ENCODE measurements around the gene PWWP2A.

PWWP2A gene

GRCh38 chr5:160089531-160089930 lies 29.7 kb downstream of the PWWP2A start:
- H3K4me1 ChIP-seq (ENCODE audit: low read length), result peaks cover 18% of the 10 kb centered on the region
- H3K27me3 ChIP-seq (replicated peaks; ENCODE audit: insufficient read depth, low read length), result no peaks in the 10 kb centered on the region
- no peaks in the 10 kb centered on the region for H3K9me2 ChIP-seq (replicated peaks; ENCODE audit: insufficient read depth, low read length)
- no peak overlapping the region for H3K9ac ChIP-seq (ENCODE audit: low read length)
- no peaks in the 10 kb centered on the region for H3K79me2 ChIP-seq (ENCODE audit: low read length)
- no peak overlapping the region for H3K27ac ChIP-seq (ENCODE audit: low read length)
- H3K36me3 ChIP-seq (replicated peaks; ENCODE audit: insufficient read depth, low read length), result peaks cover 7% of the 10 kb centered on the region; the same call in 1 of the 2 replicates
- DNase-seq, result no peak
- no peak overlapping the region for H3K4me2 ChIP-seq (ENCODE audit: low read depth, low read length)
- H2AFZ ChIP-seq (ENCODE audit: low read length), result no peak overlapping the region
- H3K4me3 ChIP-seq (ENCODE audit: low read length), result no peak overlapping the region
- no peak for TF ChIP-seq CTCF (IDR thresholded peaks at IDR 0.05; ENCODE audit: low read length)
- TF ChIP-seq EZH2 (optimal IDR thresholded peaks at IDR 0.05; ENCODE audit: low read depth, low read length), result no peak
- TF ChIP-seq EZH2phosphoT487 (IDR thresholded peaks at IDR 0.05; ENCODE audit: low read length), result no peak
- H3K9me3 ChIP-seq (replicated peaks; ENCODE audit: insufficient read depth, low read length), result no peaks in the 10 kb centered on the region
- H3F3A ChIP-seq (ENCODE audit: insufficient read depth, low read length), result peaks cover 6% of the 10 kb centered on the region; the same call in 1 of the 2 replicates
- no peaks in the 10 kb centered on the region for H4K20me1 ChIP-seq (ENCODE audit: insufficient read depth, low read length)

- H3K9me3 ChIP-seq (replicated peaks; ENCODE audit: insufficient read depth, low read length), result no peaks in the 10 kb centered on the region
- no peak overlapping the region for H3K9ac ChIP-seq (ENCODE audit: low read length)
- no peaks in the 10 kb centered on the region for H4K20me1 ChIP-seq (ENCODE audit: insufficient read depth, low read length)
- TF ChIP-seq EZH2phosphoT487 (IDR thresholded peaks at IDR 0.05; ENCODE audit: low read length), result no peak
- TF ChIP-seq CTCF (IDR thresholded peaks at IDR 0.05; ENCODE audit: low read length), result no peak
- no peak for TF ChIP-seq EZH2 (optimal IDR thresholded peaks at IDR 0.05; ENCODE audit: low read depth, low read length)
- no peaks in the 10 kb centered on the region for H3K79me2 ChIP-seq (ENCODE audit: low read length)
- H3K9me2 ChIP-seq (replicated peaks; ENCODE audit: insufficient read depth, low read length), result no peaks in the 10 kb centered on the region
- no peak for DNase-seq
- H3K4me2 ChIP-seq (ENCODE audit: low read depth, low read length), result no peak overlapping the region
- no peak overlapping the region for H2AFZ ChIP-seq (ENCODE audit: low read length)
- no peaks in the 10 kb centered on the region for H3K27me3 ChIP-seq (replicated peaks; ENCODE audit: insufficient read depth, low read length)
- H3F3A ChIP-seq (ENCODE audit: insufficient read depth, low read length), result 0 out of 2 replicates have a peak, but pooled peaks cover 3% of the 10 kb centered on the region
- no peak overlapping the region for H3K4me3 ChIP-seq (ENCODE audit: low read length)
- peaks cover 12% of the 10 kb centered on the region for H3K4me1 ChIP-seq (ENCODE audit: low read length)
- H3K27ac ChIP-seq (ENCODE audit: low read length), result no peak overlapping the region
- H3K36me3 ChIP-seq (replicated peaks; ENCODE audit: insufficient read depth, low read length), result peaks cover 7% of the 10 kb centered on the region; the same call in 1 of the 2 replicates
Measured at GRCh38 chr5:160088805-160089204, 30.4 kb downstream of the PWWP2A start.

GRCh38 chr5:160087199-160087598 lies 32.1 kb downstream of the PWWP2A start:
- Histone ChIP-seq H3K79me2 (ENCODE audit: low read length) (no peaks in the 10 kb centered on the region), H3K9me2 (replicated peaks; ENCODE audit: insufficient read depth, low read length) (no peaks in the 10 kb centered on the region), H3K36me3 (replicated peaks; ENCODE audit: insufficient read depth, low read length) (0 out of 2 replicates have a peak, but pooled peaks cover under 1% of the 10 kb centered on the region), H3K9me3 (replicated peaks; ENCODE audit: insufficient read depth, low read length) (no peaks in the 10 kb centered on the region), H3F3A (ENCODE audit: insufficient read depth, low read length) (no peaks in the 10 kb centered on the region), H2AFZ (ENCODE audit: low read length) (no peak overlapping the region), H3K27ac (ENCODE audit: low read length) (no peak overlapping the region), H3K9ac (ENCODE audit: low read length) (no peak overlapping the region), H3K27me3 (replicated peaks; ENCODE audit: insufficient read depth, low read length) (no peaks in the 10 kb centered on the region), H3K4me3 (ENCODE audit: low read length) (no peak overlapping the region), H3K4me1 (ENCODE audit: low read length) (no peaks in the 10 kb centered on the region), H3K4me2 (ENCODE audit: low read depth, low read length) (no peak overlapping the region), H4K20me1 (ENCODE audit: insufficient read depth, low read length) (no peaks in the 10 kb centered on the region)
- no peak for TF ChIP-seq CTCF (IDR thresholded peaks at IDR 0.05; ENCODE audit: low read length)
- DNase-seq, result no peak

Measured in MM.1S (cell line).